Fibroblast of skin of scalp (primary cell): Measurements from ENCODE around the gene DOCK8.
"Not testable (repeated sequence)": the region's sequence is repeated elsewhere in the genome, so short reads cannot be mapped to it uniquely, and the experiment has no call there.

Experiments used
- DNase-seq: peaks from one replicate; pipeline ENCODE4 v3.0.0-alpha.2; 2013

Gene DOCK8

DNA sequence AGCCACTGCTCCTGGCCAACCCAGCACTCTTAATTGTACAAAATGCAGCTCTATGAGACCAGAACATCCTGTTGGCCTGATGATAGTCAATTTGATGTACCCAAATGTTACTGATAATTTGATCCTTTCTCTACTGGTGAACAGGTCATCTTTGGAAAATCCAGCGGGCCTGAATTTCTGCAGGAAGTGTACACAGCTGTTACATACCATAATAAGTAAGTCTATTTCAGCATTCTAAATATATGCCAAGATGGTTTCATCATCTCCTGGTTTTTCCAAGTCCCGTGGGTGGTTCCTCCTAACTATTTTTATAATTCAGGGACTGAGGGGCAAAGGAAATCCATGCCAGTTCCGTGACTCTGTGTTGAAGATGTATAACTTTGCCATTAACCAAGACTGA lies 155.4 kb downstream of the DOCK8 start:
- DNase-seq: no peak

DNA sequence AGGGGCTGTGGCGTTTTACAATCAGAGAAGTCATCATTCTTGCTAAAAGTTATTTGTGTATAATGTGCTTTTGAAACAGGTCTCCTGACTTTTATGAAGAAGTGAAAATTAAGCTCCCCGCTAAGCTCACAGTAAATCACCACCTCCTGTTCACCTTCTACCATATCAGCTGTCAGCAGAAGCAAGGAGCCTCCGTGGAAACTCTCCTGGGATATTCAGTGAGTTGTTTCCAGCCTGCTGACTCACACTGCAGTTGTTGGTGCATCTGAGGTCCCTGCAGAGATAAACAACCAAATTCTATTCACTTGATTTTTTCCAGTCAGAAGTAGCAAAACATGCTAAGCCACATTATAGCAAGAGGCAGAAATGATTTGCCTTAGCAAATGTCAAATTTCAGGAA lies 156.7 kb downstream of the DOCK8 start:
- DNase-seq: no peak

DNA sequence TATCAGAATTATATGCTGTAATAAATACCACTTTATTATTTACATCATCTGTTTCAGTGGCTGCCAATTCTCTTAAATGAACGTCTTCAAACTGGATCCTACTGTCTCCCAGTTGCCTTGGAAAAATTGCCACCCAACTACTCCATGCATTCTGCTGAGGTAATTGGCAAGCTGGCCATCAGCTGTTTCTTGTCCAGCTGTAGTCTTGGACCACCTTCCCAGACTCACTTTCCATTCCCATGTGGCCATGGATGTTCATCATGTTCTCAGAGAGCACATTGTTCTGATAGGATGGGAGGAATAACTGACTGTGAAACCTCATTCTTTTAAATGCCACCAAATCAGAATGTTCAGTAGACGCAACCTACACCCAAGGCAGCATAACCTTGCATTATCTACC lies 157.5 kb downstream of the DOCK8 start:
- DNase-seq: no peak

DNA sequence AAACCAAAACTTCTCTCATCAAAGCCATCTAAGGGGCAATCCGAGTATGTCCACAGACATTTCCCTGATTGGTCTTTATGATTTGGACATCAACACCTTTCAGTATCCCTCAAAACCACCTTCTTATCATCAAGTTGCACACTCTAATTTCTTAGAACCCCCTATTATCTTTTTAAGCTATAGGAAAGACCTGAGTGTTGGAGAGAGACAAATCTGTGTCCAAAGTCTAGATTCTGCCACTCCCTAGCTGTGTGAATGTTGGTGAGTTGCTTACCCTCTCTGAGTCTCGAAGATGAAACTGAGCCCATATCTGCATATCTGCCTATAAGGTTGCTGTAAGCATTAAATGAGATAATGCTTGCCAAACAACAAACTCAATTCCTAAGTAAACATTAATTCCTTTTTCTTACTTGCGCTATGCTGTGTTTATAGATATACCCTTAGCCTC lies 159.1 kb downstream of the DOCK8 start:
- DNase-seq: no peak

DNA sequence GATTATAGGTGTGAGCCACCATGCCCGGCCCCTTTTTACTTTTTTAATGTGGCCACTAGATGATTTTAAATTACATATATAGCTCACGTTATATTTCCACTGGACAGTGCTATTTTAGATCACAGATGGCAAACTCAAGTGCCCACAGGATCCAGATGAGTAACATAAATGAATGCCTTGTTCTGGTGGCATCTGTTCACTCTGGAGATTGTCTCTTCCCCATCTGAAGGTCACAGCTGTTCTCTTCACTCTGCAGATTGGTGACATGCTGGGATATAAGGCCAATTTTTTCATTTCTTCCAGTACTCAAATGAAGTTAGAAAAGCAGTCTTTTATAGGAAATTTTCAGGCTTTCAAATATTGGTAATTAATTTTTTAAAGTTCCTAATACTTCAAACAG lies 160.1 kb downstream of the DOCK8 start:
- DNase-seq: no peak

DNA sequence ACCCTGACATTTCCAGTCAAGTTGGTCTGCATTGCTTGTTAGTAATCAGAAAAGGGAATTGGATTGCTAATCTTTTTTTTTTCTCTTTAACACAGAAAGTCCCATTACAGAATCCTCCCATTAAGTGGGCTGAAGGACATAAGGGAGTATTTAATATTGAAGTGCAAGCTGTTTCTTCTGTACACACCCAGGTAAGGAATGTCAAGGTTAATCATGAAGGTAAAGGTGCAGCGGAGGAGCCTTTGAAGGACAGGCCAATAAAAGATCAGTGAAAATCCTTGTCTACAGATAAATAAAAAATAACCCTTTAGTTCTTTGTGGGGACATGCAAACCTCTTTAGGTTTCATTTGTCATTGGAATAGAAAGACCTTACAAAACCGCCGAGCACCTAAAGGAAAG lies 161.4 kb downstream of the DOCK8 start:
- no peak for DNase-seq

DNA sequence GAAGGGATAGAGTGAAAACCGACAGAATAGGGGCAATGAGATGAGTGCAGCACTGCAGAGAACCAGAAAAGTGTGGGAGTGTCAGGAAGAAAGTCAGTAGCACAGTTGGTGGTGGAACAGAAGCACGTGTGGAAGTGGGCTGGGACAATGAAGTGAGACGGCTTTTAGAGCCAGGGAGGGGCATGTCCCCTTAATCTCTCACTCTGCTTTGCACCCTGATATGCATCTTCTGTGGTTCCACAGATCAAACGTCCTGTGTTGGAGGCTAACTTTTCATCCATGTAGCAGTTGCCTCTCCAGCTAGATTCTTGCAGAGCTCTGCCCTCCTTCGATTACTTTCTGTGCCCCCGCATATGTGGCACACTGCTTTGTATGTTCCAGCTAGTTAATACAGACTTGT lies 163.6 kb downstream of the DOCK8 start:
- no peak for DNase-seq

DNA sequence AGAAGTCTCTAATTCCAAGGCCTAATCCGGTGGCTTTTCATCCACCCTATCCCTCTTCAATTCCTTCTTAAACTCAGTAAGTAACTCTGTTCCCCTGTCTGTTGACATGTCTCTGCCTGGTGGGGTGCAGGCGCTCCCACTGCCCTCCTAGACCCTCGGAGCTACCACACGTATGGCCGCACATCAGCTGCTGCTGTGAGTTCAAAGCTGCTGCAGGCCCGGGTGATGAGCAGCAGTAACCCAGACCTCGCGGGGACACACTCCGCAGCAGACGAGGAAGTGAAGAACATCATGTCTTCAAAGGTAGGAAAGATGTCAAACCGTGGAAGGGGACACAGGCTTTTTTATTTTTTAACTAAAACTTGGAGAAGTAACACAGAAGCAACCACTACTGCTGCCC lies 167.7 kb downstream of the DOCK8 start:
- DNase-seq: no peak

DNA sequence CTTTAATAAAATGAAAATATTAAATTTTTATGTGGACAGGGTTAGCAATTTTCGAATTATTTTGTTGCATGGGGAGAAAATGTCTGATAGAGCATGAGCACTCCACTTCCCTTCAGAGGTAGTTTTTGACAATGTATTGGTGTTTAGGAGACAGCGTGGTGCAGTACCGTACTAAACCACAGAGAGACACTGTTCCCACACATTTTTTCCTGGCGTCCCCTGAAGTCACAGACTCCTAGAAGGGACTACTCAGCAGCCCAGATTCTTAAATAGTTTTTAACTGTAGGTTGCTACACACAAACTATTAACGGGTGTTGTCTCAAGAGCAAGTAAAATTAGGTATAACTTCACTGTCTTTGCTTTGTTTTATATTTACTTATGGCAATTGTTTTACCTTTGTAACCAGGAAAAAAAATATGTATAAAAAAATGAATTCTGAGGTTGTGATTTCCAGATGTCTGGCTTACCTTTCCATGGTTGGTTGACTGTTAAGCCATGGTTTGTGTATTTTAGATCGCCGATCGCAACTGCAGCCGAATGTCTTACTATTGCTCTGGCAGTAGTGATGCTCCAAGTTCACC lies 171.2 kb downstream of the DOCK8 start:
- peak; percentile 45 for DNase-seq

DNA sequence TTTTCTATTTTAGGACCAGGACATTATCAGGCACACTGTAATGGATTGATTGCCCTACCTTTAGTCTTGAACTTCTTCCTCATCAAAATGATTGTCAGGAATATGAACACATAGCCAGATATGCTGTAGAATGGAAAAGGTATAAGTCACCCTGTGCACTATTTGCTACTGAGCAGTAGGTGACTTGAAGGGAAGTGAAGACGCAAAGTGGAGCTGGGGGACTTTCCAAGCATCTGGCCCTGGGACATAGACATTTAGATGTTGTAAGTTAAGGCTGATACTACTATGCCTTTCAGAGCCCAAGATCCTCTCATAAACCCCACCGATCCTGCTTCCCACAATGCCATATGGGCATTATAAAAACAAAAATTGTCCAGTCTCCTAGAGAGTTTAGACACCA lies 174.5 kb downstream of the DOCK8 start:
- DNase-seq: no peak

DNA sequence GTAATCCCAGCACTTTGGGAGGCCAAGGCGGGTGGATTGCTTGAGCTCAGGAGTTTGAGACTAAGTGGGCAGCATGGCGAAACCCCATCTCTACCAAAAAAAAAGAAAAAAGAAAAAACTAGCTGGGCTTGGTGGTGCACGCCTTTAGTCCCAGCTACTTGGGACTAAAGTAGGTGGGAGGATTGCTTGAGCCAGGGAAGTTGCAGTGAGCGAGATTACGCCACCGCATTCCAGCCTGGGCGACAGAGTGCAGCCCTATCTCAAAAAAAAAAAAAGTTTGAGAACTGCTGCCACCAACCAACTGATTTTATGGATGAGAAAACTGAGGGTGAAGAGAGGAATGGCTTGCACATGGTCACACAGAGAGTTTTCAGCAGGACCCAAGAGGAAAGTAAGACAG lies 175.1 kb downstream of the DOCK8 start:
- DNase-seq: no peak

DNA sequence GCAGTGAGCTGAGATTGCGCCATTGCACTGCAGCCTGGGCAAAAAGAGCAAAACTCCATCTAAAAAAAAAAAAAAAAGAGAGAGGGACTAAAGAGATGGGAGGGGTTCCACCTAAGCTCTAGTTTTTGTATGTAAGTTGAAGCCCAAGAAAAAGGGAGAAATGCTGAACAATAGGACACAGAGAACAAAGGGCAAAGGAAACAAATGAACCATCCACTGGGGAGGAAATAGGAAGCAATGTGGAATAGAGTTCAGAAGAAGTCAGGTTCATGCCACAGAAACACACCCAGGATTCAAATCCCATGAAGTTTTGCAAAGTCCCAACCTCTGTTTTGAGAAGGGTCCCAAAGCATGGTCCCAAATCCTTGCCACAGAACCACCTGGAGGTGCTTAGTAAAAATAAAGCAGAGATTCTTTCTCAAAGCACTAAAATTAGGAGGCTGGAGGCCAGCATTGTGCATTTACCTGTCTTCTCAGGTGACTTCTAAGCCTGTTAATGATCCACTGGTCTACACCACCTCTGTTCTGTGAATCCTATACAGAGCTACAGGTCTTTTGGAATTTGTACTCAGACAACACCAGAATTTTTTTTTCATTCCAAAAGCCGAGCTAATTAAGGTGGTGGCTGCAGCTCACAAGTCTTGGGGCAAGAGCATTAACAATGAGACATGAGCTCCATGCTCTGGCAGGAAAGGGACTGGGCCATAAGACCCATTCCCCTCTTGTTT lies 177.6 kb downstream of the DOCK8 start:
- no peak for DNase-seq

DNA sequence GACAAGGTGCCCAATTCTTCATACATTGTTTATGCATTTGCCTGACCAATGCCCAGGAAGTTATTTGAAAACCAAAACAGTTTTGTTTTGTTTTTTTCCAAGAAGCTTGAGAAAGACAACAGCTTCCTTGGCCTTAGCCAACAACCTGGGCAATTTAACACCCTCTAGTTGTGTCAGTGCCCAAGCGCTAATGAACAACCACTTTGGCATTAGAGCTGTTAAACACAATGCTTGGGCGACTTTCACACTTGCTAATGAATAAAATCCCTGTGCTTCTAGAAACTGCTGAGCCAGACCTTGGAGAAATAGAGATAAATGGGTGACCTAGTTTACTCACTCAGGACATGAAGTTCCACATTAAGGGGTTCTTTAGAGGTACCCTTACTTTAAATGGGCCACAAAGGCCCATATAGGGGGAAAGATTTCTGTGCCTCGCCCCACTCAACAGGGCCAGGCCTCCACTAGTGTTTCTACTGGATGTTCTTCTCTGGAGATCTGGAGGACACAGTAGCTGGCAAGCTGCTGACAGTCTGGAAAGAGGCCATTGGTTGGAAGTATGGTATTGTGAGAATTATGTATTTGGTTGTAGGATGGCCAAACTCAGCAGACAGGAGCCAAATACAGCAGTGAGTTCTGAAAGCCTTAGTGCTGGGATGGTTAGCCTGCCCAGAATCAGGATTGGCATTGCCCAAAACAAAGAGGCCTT lies 179.8 kb downstream of the DOCK8 start:
- no peak for DNase-seq

DNA sequence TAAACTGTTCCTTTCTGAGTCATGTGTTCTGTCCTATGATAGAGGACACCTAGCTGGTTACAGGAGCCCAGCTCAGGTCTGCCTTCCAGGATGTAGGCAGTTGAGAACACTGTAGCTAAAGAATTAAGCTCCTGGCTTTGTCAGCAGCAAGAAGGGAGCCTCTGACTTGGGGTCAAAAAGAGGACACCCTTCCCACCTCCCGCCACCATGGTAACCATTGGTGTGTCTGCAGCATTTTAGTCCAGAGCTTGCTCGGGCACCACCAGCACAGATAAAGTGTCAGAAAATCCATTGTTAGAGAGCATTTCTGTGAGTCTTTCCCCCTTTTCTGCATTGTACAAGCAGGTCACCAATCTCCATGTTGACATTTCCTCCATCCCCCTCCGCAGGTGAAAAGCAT lies 181.7 kb downstream of the DOCK8 start:
- DNase-seq: no peak

DNA sequence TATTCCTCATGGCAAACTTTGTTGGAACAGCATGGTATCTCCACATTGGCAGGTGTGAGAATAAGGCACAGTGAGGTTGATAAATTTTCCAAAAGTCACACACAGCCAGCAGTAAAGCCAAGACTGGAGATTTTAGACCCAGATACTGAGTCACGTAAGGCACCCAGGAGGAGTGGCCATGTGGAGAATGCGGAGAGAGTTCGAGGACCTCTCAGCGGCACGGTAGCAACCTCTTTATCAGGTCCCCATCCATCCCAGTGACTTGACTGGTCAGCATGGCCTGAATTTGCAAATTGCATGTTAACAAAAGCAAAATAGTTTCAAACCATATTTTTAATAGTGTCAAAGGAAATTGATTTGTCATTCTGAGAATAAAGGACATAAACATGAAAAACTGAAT lies 183.4 kb downstream of the DOCK8 start:
- no peak for DNase-seq

DNA sequence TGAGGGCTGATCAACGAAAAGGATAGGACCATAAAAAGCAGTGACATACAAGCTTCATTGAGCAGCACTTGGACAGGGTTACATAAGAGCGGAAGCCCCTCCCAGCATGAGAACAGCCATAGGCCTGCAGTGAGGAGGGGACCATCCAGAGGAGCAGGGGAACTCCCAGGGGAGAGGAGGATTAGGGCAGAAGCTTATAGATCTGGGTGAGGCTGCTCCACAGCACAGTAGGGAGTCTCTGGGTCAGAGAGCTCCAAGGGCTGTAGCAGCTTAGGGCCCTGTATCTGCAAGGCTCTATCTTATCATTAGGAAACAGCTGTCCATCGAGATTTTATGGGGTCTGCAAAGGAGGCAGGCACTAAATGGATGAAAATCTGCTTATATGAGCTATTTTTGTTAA lies 186.6 kb downstream of the DOCK8 start:
- DNase-seq: no peak

DNA sequence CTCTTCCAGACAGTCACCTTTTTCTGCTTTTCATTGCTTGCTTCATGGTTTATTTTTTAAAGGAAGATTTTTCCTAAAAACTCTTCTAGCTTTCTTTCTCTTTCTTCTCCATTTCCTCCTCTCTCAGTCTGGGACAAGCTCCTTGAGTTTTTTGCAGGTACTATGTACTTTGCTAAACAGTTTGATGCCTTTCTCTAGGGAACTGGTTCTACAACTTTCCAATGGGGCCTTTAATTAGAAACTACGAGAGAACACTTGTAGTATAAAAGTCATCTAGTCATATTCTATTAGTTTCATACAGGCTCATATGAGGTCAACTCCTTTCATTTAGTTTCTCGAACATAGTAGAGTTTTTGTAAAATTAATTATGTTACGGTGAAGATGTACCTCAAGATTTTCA lies 189.6 kb downstream of the DOCK8 start:
- no peak for DNase-seq

DNA sequence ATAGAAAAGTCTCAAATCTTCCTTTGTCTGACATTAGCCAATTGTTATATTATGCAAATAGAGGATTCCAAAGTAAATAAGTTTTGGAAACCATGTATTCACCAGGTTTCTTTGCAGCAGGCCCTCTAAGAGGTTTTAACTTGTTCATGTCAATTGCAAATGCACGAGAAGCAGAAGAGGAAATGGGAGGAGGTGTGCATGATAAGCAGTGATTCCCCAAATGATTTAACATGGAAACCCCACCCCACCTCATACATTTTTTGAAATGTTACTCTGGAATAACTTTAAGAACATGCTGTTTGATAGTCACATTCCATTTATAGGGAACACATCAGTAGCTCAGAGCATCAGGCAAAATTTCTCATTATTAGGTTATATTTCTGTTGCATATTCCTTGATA lies 190.7 kb downstream of the DOCK8 start:
- no peak for DNase-seq

DNA sequence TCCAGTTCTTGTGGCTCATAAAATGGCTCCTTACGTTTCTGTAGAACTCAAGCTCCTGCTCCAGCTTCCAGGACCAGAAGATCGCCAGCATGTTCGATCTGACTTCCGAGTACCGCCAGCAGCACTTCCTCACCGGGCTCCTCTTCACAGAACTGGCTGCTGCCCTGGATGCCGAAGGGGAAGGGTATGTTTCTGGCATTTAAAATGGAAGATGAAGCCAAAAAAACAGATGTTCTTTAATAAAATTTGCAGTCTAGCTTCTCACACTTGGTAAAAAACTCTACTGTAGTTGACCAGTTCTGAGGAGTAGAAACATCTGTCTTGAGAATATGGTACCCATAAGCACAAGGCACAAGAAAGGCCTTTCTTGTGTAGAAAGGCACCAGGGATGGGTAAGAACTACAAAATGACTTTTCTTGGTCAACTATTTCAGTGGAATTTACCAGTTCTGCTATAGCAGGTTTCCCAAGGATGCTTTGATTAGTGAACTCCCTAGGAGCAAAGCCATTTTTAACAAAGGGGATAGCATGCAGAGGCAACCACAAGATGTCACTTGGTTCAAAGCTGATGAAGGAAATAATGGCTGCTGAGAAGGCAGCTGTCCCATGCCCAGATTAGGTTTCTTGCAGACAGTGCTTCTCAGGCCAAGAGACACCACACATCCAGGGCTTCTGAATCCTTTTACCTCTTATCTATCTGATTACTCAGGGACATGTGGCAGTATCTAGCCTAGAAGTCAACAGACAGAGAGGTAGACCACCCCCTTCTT lies 192.4 kb downstream of the DOCK8 start:
- DNase-seq: no peak

DNA sequence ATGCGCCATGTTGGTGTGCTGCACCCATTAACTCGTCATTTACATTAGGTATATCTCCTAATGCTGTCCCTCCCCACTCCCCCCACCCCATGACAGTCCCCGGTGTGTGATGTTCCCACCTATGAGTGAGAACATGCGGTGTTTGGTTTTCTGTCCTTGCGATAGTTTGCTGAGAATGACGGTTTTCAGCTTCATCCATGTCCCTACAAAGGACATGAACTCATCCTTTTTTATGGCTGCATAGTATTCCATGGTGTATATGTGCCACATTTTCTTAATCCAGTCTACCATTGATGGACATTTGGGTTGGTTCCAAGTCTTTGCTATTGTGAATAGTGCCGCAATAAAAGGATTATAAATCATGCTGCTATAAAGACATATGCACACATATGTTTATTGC lies 195.0 kb downstream of the DOCK8 start:
- not testable (repeated sequence) for DNase-seq

DNA sequence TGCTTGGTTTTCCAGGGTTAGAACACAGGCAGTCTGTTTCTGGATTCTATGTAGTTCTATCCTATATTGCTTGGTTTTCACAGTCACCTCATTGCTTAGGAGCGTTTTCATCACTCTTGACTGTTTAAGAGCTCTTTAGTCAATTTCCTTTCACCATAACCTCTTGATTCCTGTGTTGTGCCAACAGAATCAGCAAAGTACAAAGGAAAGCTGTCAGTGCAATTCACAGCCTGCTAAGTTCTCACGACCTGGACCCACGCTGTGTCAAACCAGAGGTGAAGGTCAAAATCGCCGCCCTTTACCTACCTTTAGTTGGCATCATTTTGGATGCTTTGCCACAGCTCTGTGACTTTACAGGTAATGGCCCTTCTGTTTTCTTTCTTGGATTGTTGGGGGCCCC lies 199.9 kb downstream of the DOCK8 start:
- DNase-seq: no peak

DNA sequence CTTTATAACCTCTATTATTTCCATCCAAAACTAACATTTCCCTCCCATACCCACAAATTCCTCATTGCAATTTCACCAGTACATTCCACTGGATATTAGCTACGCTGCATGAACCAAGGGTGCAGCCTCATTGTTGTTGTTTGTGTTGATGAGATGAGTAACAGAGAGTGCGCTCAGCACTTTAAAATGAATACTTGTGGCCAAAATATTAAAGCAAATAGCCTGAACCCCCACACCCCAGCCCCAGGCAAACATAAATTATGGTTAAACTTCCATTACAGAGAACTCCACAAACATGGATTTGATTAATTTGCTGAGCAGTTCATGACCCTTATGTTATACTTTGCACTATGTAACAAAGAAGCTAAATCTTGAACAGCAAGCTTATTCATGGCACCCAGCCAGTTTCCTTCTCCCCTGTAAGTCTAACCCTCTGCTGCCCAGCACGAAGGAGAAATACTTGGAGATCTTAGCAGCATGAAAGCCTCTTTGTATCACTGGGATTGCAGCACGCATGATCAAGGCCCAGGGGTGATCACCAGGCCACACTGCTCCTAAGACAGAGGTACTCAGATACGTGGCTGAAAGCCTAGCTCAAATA lies 205.0 kb downstream of the DOCK8 start:
- peak; percentile 6 for DNase-seq

DNA sequence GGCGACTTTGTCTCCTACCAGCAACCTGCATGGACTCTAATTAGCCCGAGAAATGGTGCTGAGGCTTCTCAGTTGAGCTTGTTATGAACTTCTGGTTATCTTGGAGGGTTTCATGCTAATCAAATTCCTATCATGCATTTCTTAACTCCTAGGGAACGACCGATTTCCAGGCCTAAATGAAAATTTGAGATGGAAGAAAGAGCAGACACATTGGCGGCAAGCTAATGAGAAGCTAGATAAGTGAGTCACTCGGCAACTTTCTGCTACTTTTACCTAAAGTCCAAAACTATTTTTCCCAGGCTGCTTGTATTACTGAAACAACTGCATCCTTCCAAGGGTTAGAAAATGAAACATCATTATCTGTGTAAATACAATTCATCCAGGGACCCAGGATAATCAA lies 207.2 kb downstream of the DOCK8 start:
- no peak for DNase-seq
